H1 (cell line): ENCODE measurements around the gene SNED1. TPM values are rescaled to one million over a fixed set of nuclear protein-coding genes. Genes with fewer than 3 reads are reported as not detected.
A peak's percentile ranks its signal among the peaks of the same experiment; 100 is the strongest.

Source experiments
- CTCF ChIA-PET: fragments of 300-600 bp; sonication (Branson Sonifier 250); formaldehyde crosslinking; loops from one replicate; lab custom pipeline; 2021; ENCODE audit not compliant: partially characterized antibody; lab: Charles Lee
- POLR2A ChIA-PET: fragments of 300-600 bp; sonication (Branson Sonifier 250); formaldehyde crosslinking; loops from one replicate; lab custom pipeline; 2021; ENCODE audit warnings: inconsistent platforms; ENCODE audit not compliant: partially characterized antibody; lab: Charles Lee
- DNase-seq, 2 experiments: peaks; one replicate each; pipeline versions ENCODE4 v3.0.0 to v3.0.0-alpha.2; 2010 to 2022; ENCODE audit warnings: low spot score in 2 of 2, low read depth in 1 of 2, mixed read lengths in 1 of 2
- FAIRE-seq: peaks from 2 replicates; lab custom pipeline; 2011; peaks lifted over from hg19 to GRCh38; lab: Jason Lieb, UNC
- H2AFZ ChIP-seq: 2 replicates; pipeline ENCODE4 v1.8.1; 2012; ENCODE audit warnings: low read length, inconsistent platforms
- H2AK5ac ChIP-seq: 2 replicates; pipeline ENCODE4 v1.6.1; 2013; ENCODE audit warnings: low read depth, low read length
- H2BK120ac ChIP-seq: replicated peaks from 2 replicates; pipeline ENCODE3; 2013; ENCODE audit warnings: low read depth, low read length, inconsistent platforms
- H2BK12ac ChIP-seq: 2 replicates; pipeline ENCODE4 v1.6.1; 2013; ENCODE audit warnings: low read depth, low read length
- H2BK15ac ChIP-seq: 2 replicates; pipeline ENCODE4 v1.6.1; 2013; ENCODE audit warnings: low read length
- H2BK20ac ChIP-seq: 2 replicates; pipeline ENCODE4 v1.6.1; 2013; ENCODE audit warnings: low read length
- H2BK5ac ChIP-seq: 2 replicates; pipeline ENCODE4 v1.6.1; 2013; ENCODE audit warnings: low read depth, low read length
- H3K14ac ChIP-seq: 2 replicates; pipeline ENCODE4 v1.6.1; 2013; ENCODE audit warnings: inconsistent platforms; ENCODE audit not compliant: insufficient read length
- H3K18ac ChIP-seq: 2 replicates; pipeline ENCODE4 v1.6.1; 2013; ENCODE audit warnings: low read length; ENCODE audit errors: extremely low read depth
- H3K23ac ChIP-seq: 2 replicates; pipeline ENCODE4 v1.6.1; 2013; ENCODE audit warnings: inconsistent platforms; ENCODE audit not compliant: insufficient read length
- H3K23me2 ChIP-seq: 2 replicates; pipeline ENCODE4 v1.6.1; 2013; ENCODE audit warnings: low read depth, low read length
- H3K27ac ChIP-seq: 2 replicates; pipeline ENCODE4 v1.6.1; 2011; ENCODE audit warnings: low read depth, low read length, inconsistent platforms
- H3K27me3 ChIP-seq, 4 experiments: replicated peaks in 1 of 4; 1 replicate in 1 of 4; 2 replicates in 3 of 4; pipeline versions ENCODE4 v1.6.1 to v1.8.1; 2011 to 2013; ENCODE audit warnings: low read length in 3 of 4, mild to moderate bottlenecking in 3 of 4, inconsistent platforms in 2 of 4, mixed read lengths in 2 of 4, moderate library complexity in 1 of 4; ENCODE audit not compliant: control insufficient read depth in 3 of 4, insufficient read depth in 3 of 4; ENCODE audit errors: extremely low read depth in 1 of 4
- H3K36me3 ChIP-seq, 4 experiments: 2 replicates each; pipeline versions ENCODE4 v1.6.1 to v1.8.1; 2011 to 2013; ENCODE audit warnings: mild to moderate bottlenecking in 4 of 4, low read length in 3 of 4, moderate library complexity in 2 of 4, control low read depth in 1 of 4, inconsistent platforms in 1 of 4; ENCODE audit not compliant: insufficient read depth in 4 of 4, control insufficient read depth in 2 of 4
- H3K4ac ChIP-seq: replicated peaks from 2 replicates; pipeline ENCODE3; 2013; ENCODE audit warnings: low read length, low read depth, mixed read lengths, inconsistent platforms; ENCODE audit not compliant: insufficient read length
- H3K4me1 ChIP-seq, 4 experiments: replicated peaks in 1 of 4; 1 replicate in 1 of 4; 2 replicates in 3 of 4; pipeline versions ENCODE4 v1.6.1 to v1.8.1; 2011 to 2013; ENCODE audit warnings: low read length in 3 of 4, inconsistent platforms in 2 of 4, mixed read lengths in 1 of 4; ENCODE audit not compliant: insufficient read depth in 4 of 4, control insufficient read depth in 3 of 4
- H3K4me2 ChIP-seq, 2 experiments: 2 replicates each; pipeline versions ENCODE4 v1.6.1 to v1.8.1; 2011 to 2013; ENCODE audit warnings: low read depth in 2 of 2, low read length in 2 of 2, control low read depth in 1 of 2, inconsistent platforms in 1 of 2, mild to moderate bottlenecking in 1 of 2; ENCODE audit not compliant: insufficient read depth in 1 of 2
- H3K4me3 ChIP-seq, 4 experiments: fragments of 200-600, 300-600 bp in 1 of 4; sonication (generic), shearing (Covaris generic), sonication (Bioruptor Twin) in 1 of 4; 2 replicates each; pipeline versions ENCODE4 v1.5.1 to v1.8.1; 2011 to 2016; ENCODE audit warnings: low read length in 4 of 4, low read depth in 3 of 4, control low read depth in 2 of 4, inconsistent platforms in 2 of 4, mild to moderate bottlenecking in 2 of 4, mixed read lengths in 1 of 4, moderate library complexity in 1 of 4; ENCODE audit not compliant: insufficient read depth in 2 of 4; ENCODE audit errors: extremely low read depth in 1 of 4
- H3K56ac ChIP-seq: replicated peaks from 2 replicates; pipeline ENCODE3; 2013; ENCODE audit warnings: low read depth, mild to moderate bottlenecking, mixed read lengths, low read length, inconsistent platforms; ENCODE audit not compliant: insufficient read length
- H3K79me1 ChIP-seq: 2 replicates; pipeline ENCODE4 v1.6.1; 2013; ENCODE audit warnings: low read depth, low read length, control low read depth
- H3K79me2 ChIP-seq, 2 experiments: 2 replicates each; pipeline versions ENCODE4 v1.6.1 to v1.8.1; 2012 to 2013; ENCODE audit warnings: low read length in 2 of 2, mild to moderate bottlenecking in 2 of 2, inconsistent platforms in 1 of 2; ENCODE audit not compliant: insufficient read depth in 2 of 2, control insufficient read depth in 1 of 2
- H3K9ac ChIP-seq, 4 experiments: replicated peaks in 1 of 4; 1 replicate in 1 of 4; 2 replicates in 3 of 4; pipeline versions ENCODE4 v1.6.1 to v1.8.1; 2011 to 2013; ENCODE audit warnings: low read depth in 3 of 4, low read length in 3 of 4, control low read depth in 2 of 4, mild to moderate bottlenecking in 2 of 4, moderate library complexity in 2 of 4, inconsistent platforms in 1 of 4; ENCODE audit errors: extremely low read depth in 1 of 4
- H3K9me3 ChIP-seq, 2 experiments: 2 replicates each; pipeline versions ENCODE4 v1.6.1 to v1.8.1; 2012 to 2013; ENCODE audit warnings: mild to moderate bottlenecking in 2 of 2, moderate library complexity in 2 of 2, control low read depth in 1 of 2, inconsistent platforms in 1 of 2, low read depth in 1 of 2, low read length in 1 of 2, mixed read lengths in 1 of 2; ENCODE audit not compliant: insufficient read depth in 2 of 2
- H4K20me1 ChIP-seq, 2 experiments: replicated peaks in 1 of 2; 2 replicates each; pipeline versions ENCODE3 to v1.8.1; 2011 to 2013; ENCODE audit warnings: inconsistent platforms in 2 of 2, low read length in 2 of 2, mild to moderate bottlenecking in 1 of 2; ENCODE audit not compliant: insufficient read depth in 2 of 2, control insufficient read depth in 1 of 2
- H4K5ac ChIP-seq: 2 replicates; pipeline ENCODE4 v1.6.1; 2013; ENCODE audit warnings: low read length, low read depth, mixed read lengths, inconsistent platforms; ENCODE audit not compliant: insufficient read length
- H4K8ac ChIP-seq: 2 replicates; pipeline ENCODE4 v1.8.0; 2013; ENCODE audit warnings: mild to moderate bottlenecking, moderate library complexity, low read length, inconsistent platforms; ENCODE audit not compliant: insufficient read depth; ENCODE audit errors: extremely low read depth
- H4K91ac ChIP-seq: replicated peaks from 2 replicates; pipeline ENCODE3; 2013; ENCODE audit warnings: low read length, mixed read lengths, inconsistent platforms; ENCODE audit not compliant: insufficient read length
- CTBP2 ChIP-seq: IDR thresholded peaks from 2 replicates; pipeline ENCODE4 v1.7.0; 2011; ENCODE audit warnings: borderline replicate concordance, mild to moderate bottlenecking, moderate library complexity, mixed read lengths, low read length; ENCODE audit not compliant: insufficient read depth, insufficient read length
- EZH2 ChIP-seq: fragments of 200-600 bp; sonication (generic); IDR thresholded peaks from 2 replicates; pipeline ENCODE4 v1.7.1; 2012; ENCODE audit warnings: low read depth, mild to moderate bottlenecking, moderate library complexity, low read length, inconsistent platforms; ENCODE audit not compliant: severe bottlenecking
- FOSL1 ChIP-seq: IDR thresholded peaks from 2 replicates; pipeline ENCODE4 v1.6.1; 2011; ENCODE audit warnings: mild to moderate bottlenecking, low read depth, low read length, moderate library complexity; ENCODE audit not compliant: insufficient read depth
- JUN ChIP-seq: IDR thresholded peaks from 2 replicates; pipeline ENCODE4 v1.6.1; 2011; ENCODE audit warnings: low read depth, mild to moderate bottlenecking, improper control_type of control experiment, low read length
- PHF8 ChIP-seq: fragments of 200-600 bp; sonication (generic); conservative IDR thresholded peaks from 2 replicates; pipeline ENCODE4 v1.7.1; 2012; ENCODE audit warnings: low read depth, mild to moderate bottlenecking, inconsistent platforms, low read length, moderate library complexity
- POLR2AphosphoS5 ChIP-seq: IDR thresholded peaks from 2 replicates; pipeline ENCODE4 v1.6.1; 2011; ENCODE audit warnings: low read depth, low read length
- SIX5 ChIP-seq: IDR thresholded peaks from 2 replicates; pipeline ENCODE4 v1.6.1; 2011; ENCODE audit warnings: mild to moderate bottlenecking, low read depth, low read length
- TBP ChIP-seq: IDR thresholded peaks from 2 replicates; pipeline ENCODE4 v1.6.1; 2011; ENCODE audit warnings: low read depth, low read length, improper control_type of control experiment
- TCF12 ChIP-seq: IDR thresholded peaks from 2 replicates; pipeline ENCODE4 v1.6.1; 2011; ENCODE audit warnings: low read depth, mild to moderate bottlenecking, low read length
- USF2 ChIP-seq: IDR thresholded peaks from 2 replicates; pipeline ENCODE4 v1.6.1; 2011; ENCODE audit warnings: low read length, improper control_type of control experiment
- WGBS, 2 experiments: shearing (Covaris generic) in 1 of 2; methylation state at CpG; one replicate each; pipeline versions ENCODE4 v1.1.6 to v1.1.7; 2013 to 2015; ENCODE audit warnings: low lambda C conversion rate in 2 of 2, mixed read lengths in 2 of 2, inconsistent platforms in 1 of 2, low coverage in 1 of 2, missing lambda C conversion rate in 1 of 2; ENCODE audit not compliant: insufficient replicate concordance in 2 of 2, insufficient coverage in 1 of 2, insufficient read length in 1 of 2; ENCODE audit errors: extremely low coverage in 1 of 2, missing lambda C conversion rate in 1 of 2; 5-methylcytosine and 5-hydroxymethylcytosine counted together
- polyA plus RNA-seq, 7 experiments: library from polyadenylated mRNA; depleted of rRNA in 3 of 7; stranded (reverse) in 5 of 7; unstranded in 2 of 7; fragments of >200 nt in 5 of 7; fragments of 200-250 nt in 2 of 7; gene quantifications; 1 replicate in 5 of 7; 2 replicates in 1 of 7; 4 replicates in 1 of 7; pipeline versions ENCODE4 v1.2.1 to v1.2.3, GENCODE V29; 2011 to 2013; ENCODE audit warnings: missing spikeins in 2 of 7, mixed read lengths in 2 of 7
- total RNA-seq: library from RNA; stranded (reverse); fragmentation: NEBNext Ultra II Directional; extraction: Animal tissue kit (Norgen Biotek cat#: 25700); gene quantifications from 2 replicates; pipeline ENCODE4 v1.2.1, GENCODE V29; 2021

Gene SNED1
- total and polyA plus RNA-seq, 2 of the 8 experiments (the other 6 are each of a cell fraction or from before 2014, with no cell fraction given): 1.9 TPM

GRCh38 chr2:240951045-240951594, 47.3 kb upstream of the SNED1 start:
- no peak overlapping the region for H2BK20ac ChIP-seq
- peaks cover 0 to 4% (median under 1%) of the 10 kb centered on the region in 4 experiments; a peak in 3 of 7 replicates for H3K4me1 ChIP-seq
- H3K79me1 ChIP-seq: no peaks in the 10 kb centered on the region
- no peak overlapping the region for H3K14ac ChIP-seq
- no peak overlapping the region for H2BK15ac ChIP-seq
- H2BK5ac ChIP-seq: no peak overlapping the region
- TF ChIP-seq POLR2AphosphoS5 (no peak), PHF8 (no peak), SIX5 (no peak), JUN (no peak), TBP (no peak), USF2 (no peak), TCF12 (no peak), FOSL1 (no peak), CTBP2 (no peak), EZH2 (no peak)
- TF ChIP-seq, all 59 proteins: peak for 0
- peaks cover 13% of the 10 kb centered on the region; the same call in 1 of the 2 replicates for H3K23me2 ChIP-seq
- no peak overlapping the region for H3K4me3 ChIP-seq
- H3K79me2 ChIP-seq: no peaks in the 10 kb centered on the region
- no peak overlapping the region for H4K91ac ChIP-seq
- H3K23ac ChIP-seq: no peak overlapping the region
- H2AFZ ChIP-seq: no peak overlapping the region
- H3K56ac ChIP-seq: no peak overlapping the region
- 0 out of 2 replicates have a peak overlapping the region, but pooled peaks have one; percentile 6 for H2AK5ac ChIP-seq
- H4K20me1 ChIP-seq: peaks cover 0 to 8% of the 10 kb centered on the region in 2 experiments
- no peak overlapping the region for H3K4me2 ChIP-seq
- no peaks in the 10 kb centered on the region for H3K27me3 ChIP-seq
- ChIA-PET CTCF (interaction anchor here (0.9 kb wide), 1 partner anchor 18 kb away, joined by 3 read pairs; no protein-coding TSS in a partner anchor), POLR2A (no interaction called here)
- no peak overlapping the region for H3K27ac ChIP-seq
- no peaks in the 10 kb centered on the region for H3K36me3 ChIP-seq
- no peaks in the 10 kb centered on the region; a peak in 1 of 4 replicates for H3K9me3 ChIP-seq
- no peak overlapping the region for H3K9ac ChIP-seq
- DNase-seq: no peak
- WGBS, 2 experiments: 86% methylated on average over 3 of the region's 3 CpGs; no CpG with 5 or more reads in 1 of the 2 experiments
- no peak overlapping the region for H2BK120ac ChIP-seq
- no peak overlapping the region for H3K18ac ChIP-seq
- H3K4ac ChIP-seq: no peak overlapping the region
- no peak for FAIRE-seq
- H4K8ac ChIP-seq: no peak overlapping the region
- H2BK12ac ChIP-seq: no peak overlapping the region
- no peak overlapping the region for H4K5ac ChIP-seq
